ENCODE data around the gene ADAMTS19. TPM values are rescaled to one million over a fixed set of nuclear protein-coding genes. Genes with fewer than 3 reads are reported as not detected.

The ADAMTS19 gene
- total RNA-seq, 4 donors from 2014 or later = 0.51 to 0.88 TPM; not detected in 2

GRCh38 chr5:129679671-129680070, 219.6 kb downstream of the ADAMTS19 start:
- TF ChIP-seq, protein P1, sequence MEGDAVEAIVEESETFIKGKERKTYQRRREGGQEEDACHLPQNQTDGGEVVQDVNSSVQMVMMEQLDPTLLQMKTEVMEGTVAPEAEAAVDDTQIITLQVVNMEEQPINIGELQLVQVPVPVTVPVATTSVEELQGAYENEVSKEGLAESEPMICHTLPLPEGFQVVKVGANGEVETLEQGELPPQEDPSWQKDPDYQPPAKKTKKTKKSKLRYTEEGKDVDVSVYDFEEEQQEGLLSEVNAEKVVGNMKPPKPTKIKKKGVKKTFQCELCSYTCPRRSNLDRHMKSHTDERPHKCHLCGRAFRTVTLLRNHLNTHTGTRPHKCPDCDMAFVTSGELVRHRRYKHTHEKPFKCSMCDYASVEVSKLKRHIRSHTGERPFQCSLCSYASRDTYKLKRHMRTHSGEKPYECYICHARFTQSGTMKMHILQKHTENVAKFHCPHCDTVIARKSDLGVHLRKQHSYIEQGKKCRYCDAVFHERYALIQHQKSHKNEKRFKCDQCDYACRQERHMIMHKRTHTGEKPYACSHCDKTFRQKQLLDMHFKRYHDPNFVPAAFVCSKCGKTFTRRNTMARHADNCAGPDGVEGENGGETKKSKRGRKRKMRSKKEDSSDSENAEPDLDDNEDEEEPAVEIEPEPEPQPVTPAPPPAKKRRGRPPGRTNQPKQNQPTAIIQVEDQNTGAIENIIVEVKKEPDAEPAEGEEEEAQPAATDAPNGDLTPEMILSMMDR (IDR thresholded peaks at IDR 0.05; ENCODE audit: low read depth) = no peak

GRCh38 chr5:129687941-129688340, 227.8 kb downstream of the ADAMTS19 start:
- TF ChIP-seq, protein P1 (IDR thresholded peaks at IDR 0.05; ENCODE audit: low read depth) = no peak

- TF ChIP-seq, protein P1 (IDR thresholded peaks at IDR 0.05; ENCODE audit: low read depth) = no peak
Observed at GRCh38 chr5:129689045-129689444, 228.9 kb downstream of the ADAMTS19 start.

DNA sequence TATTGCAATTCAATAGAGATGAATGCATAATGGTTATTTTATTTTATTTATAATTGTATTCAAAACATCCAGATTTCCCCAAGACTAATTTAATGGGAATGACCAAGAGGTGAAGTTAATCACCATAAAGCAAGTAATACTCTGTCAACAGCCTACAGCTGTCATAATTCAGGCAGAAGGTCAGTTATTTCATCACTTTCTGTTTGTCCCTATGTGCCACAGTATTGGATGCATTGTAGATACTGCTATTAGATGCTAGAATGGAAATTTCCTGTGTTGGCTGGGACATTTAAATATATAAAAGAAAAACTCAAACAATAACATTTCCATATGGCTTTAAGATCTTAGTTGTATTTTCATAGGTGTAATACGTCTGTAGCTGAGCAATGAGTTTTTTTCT, 231.1 kb downstream of the ADAMTS19 start:
- TF ChIP-seq, protein P1 (IDR thresholded peaks at IDR 0.05; ENCODE audit: low read depth) = no peak

- TF ChIP-seq, protein P1 (IDR thresholded peaks at IDR 0.05; ENCODE audit: low read depth) = no peak
Observed at GRCh38 chr5:129696636-129697035, 236.5 kb downstream of the ADAMTS19 start.

DNA sequence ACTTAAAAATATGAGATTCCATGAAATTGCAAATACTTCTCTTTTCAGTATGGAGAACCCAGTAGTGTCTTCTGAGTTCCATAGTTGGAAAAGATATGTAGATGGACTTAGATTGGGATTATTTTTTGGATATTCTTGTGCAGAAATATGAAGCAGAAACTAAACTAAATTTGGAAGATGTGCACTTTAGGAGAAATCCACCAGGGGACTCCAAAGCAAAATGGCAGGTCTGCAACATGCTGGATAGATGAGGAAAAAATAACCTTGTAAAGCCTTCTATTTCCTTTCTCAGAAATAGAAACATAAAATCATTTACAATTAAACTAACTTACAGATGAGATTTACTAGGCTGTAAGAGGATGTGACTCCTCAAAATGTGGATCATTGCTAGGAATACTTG, 238.6 kb downstream of the ADAMTS19 start:
- TF ChIP-seq, protein P1 (IDR thresholded peaks at IDR 0.05; ENCODE audit: low read depth) = no peak

DNA sequence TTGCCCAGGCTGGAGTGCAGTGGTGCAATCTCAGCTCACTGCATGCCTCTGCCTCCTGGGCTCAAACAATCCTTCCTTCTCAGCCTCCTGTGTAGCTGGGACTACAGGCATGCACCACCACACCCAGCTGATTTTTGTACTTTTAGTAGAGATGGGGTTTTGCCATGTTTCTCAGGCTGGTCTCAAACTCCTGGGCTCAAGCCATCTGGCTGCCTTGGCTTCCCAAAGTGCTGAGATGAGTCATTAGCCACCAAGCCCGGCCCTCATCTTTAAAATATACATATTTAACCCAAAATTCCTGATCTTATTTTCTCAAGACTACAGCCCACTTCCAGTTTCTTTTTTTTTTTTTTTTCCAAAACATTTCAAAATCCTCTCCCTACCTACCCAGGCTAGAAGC, 256.1 kb downstream of the ADAMTS19 start:
- TF ChIP-seq, protein P1 (IDR thresholded peaks at IDR 0.05; ENCODE audit: low read depth) = no peak

All from subcutaneous adipose tissue (tissue), 4 donors.